Measurements from ENCODE around the gene PRKD2. TPM values are rescaled to one million over a fixed set of nuclear protein-coding genes. Genes with fewer than 3 reads are reported as not detected.

PRKD2 gene
- polyA plus RNA-seq, 1 donor from 2014 or later, result 143 TPM

GRCh38 chr19:46660008-46660517, 56.9 kb downstream of the PRKD2 start:
- H3K27ac Mint-ChIP-seq, result peak overlapping the region; percentile 9 to 31 (median 17)
- peaks cover 5 to 9% (median 8%) of the 10 kb centered on the region in 3 donors for H3K4me1 Mint-ChIP-seq
- peaks cover 28% of the 10 kb centered on the region for H3K27me3 Mint-ChIP-seq
- peak overlapping the region; percentile 9 to 90 (median 78) for H3K4me3 Mint-ChIP-seq
- H3K9me3 Mint-ChIP-seq, result no peaks in the 10 kb centered on the region
- no peaks in the 10 kb centered on the region for H3K36me3 Mint-ChIP-seq

- Mint-ChIP-seq H3K27me3 (peaks cover 32% of the 10 kb centered on the region), H3K4me3 (peak overlapping the region; percentile 9 to 90 (median 76)), H3K27ac (peak overlapping the region in 2 of 3 donors; percentile 9 to 17), H3K36me3 (no peaks in the 10 kb centered on the region), H3K4me1 (peaks cover 5 to 9% (median 8%) of the 10 kb centered on the region in 3 donors), H3K9me3 (no peaks in the 10 kb centered on the region)
Observed at GRCh38 chr19:46659151-46660007, 57.5 kb downstream of the PRKD2 start.

- H3K4me1 Mint-ChIP-seq, result peaks cover 0 to 7% (median 5%) of the 10 kb centered on the region in 3 donors
- peaks cover 2% of the 10 kb centered on the region for H3K36me3 Mint-ChIP-seq
- no peaks in the 10 kb centered on the region for H3K9me3 Mint-ChIP-seq
- peaks cover 43% of the 10 kb centered on the region for H3K27me3 Mint-ChIP-seq
- H3K27ac Mint-ChIP-seq, result no peak overlapping the region
- H3K4me3 Mint-ChIP-seq, result no peak overlapping the region
Observed at GRCh38 chr19:46656541-46656940, 60.4 kb downstream of the PRKD2 start.

- Mint-ChIP-seq H3K9me3 (no peaks in the 10 kb centered on the region), H3K36me3 (peaks cover 6% of the 10 kb centered on the region), H3K4me1 (peaks cover 0 to 9% (median 3%) of the 10 kb centered on the region in 3 donors), H3K27ac (no peak overlapping the region), H3K4me3 (no peak overlapping the region), H3K27me3 (peaks cover 49% of the 10 kb centered on the region)
Observed at GRCh38 chr19:46654621-46655152, 62.2 kb downstream of the PRKD2 start.

- H3K9me3 Mint-ChIP-seq, result peaks cover 0 to 3% (median 2%) of the 10 kb centered on the region in 3 donors
- peaks cover 0 to 11% (median 2%) of the 10 kb centered on the region in 3 donors for H3K4me1 Mint-ChIP-seq
- no peak overlapping the region for H3K27ac Mint-ChIP-seq
- H3K27me3 Mint-ChIP-seq, result peaks cover 52% of the 10 kb centered on the region
- peaks cover 6% of the 10 kb centered on the region for H3K36me3 Mint-ChIP-seq
- no peak overlapping the region for H3K4me3 Mint-ChIP-seq
Observed at GRCh38 chr19:46650445-46650844, 66.5 kb downstream of the PRKD2 start.

GRCh38 chr19:46648961-46649960, 67.7 kb downstream of the PRKD2 start:
- peaks cover 0 to 11% (median 2%) of the 10 kb centered on the region in 3 donors for H3K4me1 Mint-ChIP-seq
- H3K27me3 Mint-ChIP-seq, result peaks cover 45% of the 10 kb centered on the region
- peaks cover 0 to 3% (median 2%) of the 10 kb centered on the region in 3 donors for H3K9me3 Mint-ChIP-seq
- H3K27ac Mint-ChIP-seq, result no peak overlapping the region
- H3K36me3 Mint-ChIP-seq, result peaks cover 6% of the 10 kb centered on the region
- no peak overlapping the region for H3K4me3 Mint-ChIP-seq

GRCh38 chr19:46648060-46648960, 68.6 kb downstream of the PRKD2 start:
- Mint-ChIP-seq H3K36me3 (peaks cover 4% of the 10 kb centered on the region), H3K27ac (no peak overlapping the region), H3K4me3 (peak overlapping the region in 2 of 4 donors; percentile 63 to 89), H3K27me3 (peaks cover 40% of the 10 kb centered on the region), H3K4me1 (peaks cover 0 to 11% (median 2%) of the 10 kb centered on the region in 3 donors), H3K9me3 (peaks cover 0 to 3% (median 2%) of the 10 kb centered on the region in 3 donors)

GRCh38 chr19:46646402-46646801, 70.5 kb downstream of the PRKD2 start:
- H3K36me3 Mint-ChIP-seq, result peaks cover 4% of the 10 kb centered on the region
- no peak overlapping the region for H3K4me3 Mint-ChIP-seq
- peaks cover 0 to 3% (median 2%) of the 10 kb centered on the region in 3 donors for H3K9me3 Mint-ChIP-seq
- H3K27me3 Mint-ChIP-seq, result peaks cover 32% of the 10 kb centered on the region
- peaks cover 0 to 10% (median 2%) of the 10 kb centered on the region in 3 donors for H3K4me1 Mint-ChIP-seq
- peak overlapping the region in 1 of 3 donors; percentile 28 for H3K27ac Mint-ChIP-seq

- no peak overlapping the region for H3K27ac Mint-ChIP-seq
- H3K4me1 Mint-ChIP-seq, result peaks cover 0 to 8% (median 0%) of the 10 kb centered on the region in 3 donors
- peaks cover 31% of the 10 kb centered on the region for H3K27me3 Mint-ChIP-seq
- peak overlapping the region in 1 of 4 donors; percentile 12 for H3K4me3 Mint-ChIP-seq
- H3K36me3 Mint-ChIP-seq, result no peaks in the 10 kb centered on the region
- H3K9me3 Mint-ChIP-seq, result peaks cover 0 to 3% (median 2%) of the 10 kb centered on the region in 3 donors
Observed at GRCh38 chr19:46644720-46645119, 72.2 kb downstream of the PRKD2 start.

- Mint-ChIP-seq H3K27me3 (peaks cover 16% of the 10 kb centered on the region), H3K36me3 (no peaks in the 10 kb centered on the region), H3K4me3 (peak overlapping the region in 3 of 4 donors; percentile 25 to 50 (median 44)), H3K27ac (no peak overlapping the region), H3K4me1 (peaks cover 0 to 5% (median 2%) of the 10 kb centered on the region in 3 donors), H3K9me3 (peaks cover 0 to 1% (median under 1%) of the 10 kb centered on the region in 3 donors)
Observed at GRCh38 chr19:46640656-46641055, 76.3 kb downstream of the PRKD2 start.

GRCh38 chr19:46639358-46640182, 77.3 kb downstream of the PRKD2 start:
- Mint-ChIP-seq H3K9me3 (no peaks in the 10 kb centered on the region), H3K27me3 (peaks cover 17% of the 10 kb centered on the region), H3K4me3 (peak overlapping the region in 2 of 4 donors; percentile 38 to 60), H3K27ac (no peak overlapping the region), H3K36me3 (no peaks in the 10 kb centered on the region), H3K4me1 (peaks cover 0 to 8% (median 4%) of the 10 kb centered on the region in 3 donors)

GRCh38 chr19:46637224-46637623, 79.7 kb downstream of the PRKD2 start:
- Mint-ChIP-seq H3K4me1 (peaks cover 0 to 15% (median 14%) of the 10 kb centered on the region in 3 donors), H3K4me3 (no peak overlapping the region), H3K27me3 (peaks cover 21% of the 10 kb centered on the region), H3K36me3 (no peaks in the 10 kb centered on the region), H3K27ac (no peak overlapping the region), H3K9me3 (no peaks in the 10 kb centered on the region)

All from IgD-negative memory B cell (primary cell).